BE2C (cell line): ENCODE measurements around the gene DAPK1.

Experiments used
- DNase-seq: peaks from one replicate; pipeline ENCODE4 v3.0.0-alpha.2; 2020
- H3K27me3 ChIP-seq: fragments of 250-450 bp; sonication (Bioruptor Pico); 2 replicates; pipeline ENCODE4 v1.5.1; 2020; ENCODE audit warnings: mild to moderate bottlenecking
- H3K36me3 ChIP-seq: fragments of 250-450 bp; sonication (Bioruptor Pico); 2 replicates; pipeline ENCODE4 v1.5.1; 2020; ENCODE audit warnings: mild to moderate bottlenecking
- H3K4me1 ChIP-seq: fragments of 250-450 bp; sonication (Bioruptor Pico); 2 replicates; pipeline ENCODE4 v1.5.1; 2020
- H3K4me3 ChIP-seq: 2 replicates; pipeline ENCODE4 v1.5.1; 2011; ENCODE audit warnings: low read depth, low read length
- H3K9me3 ChIP-seq: fragments of 250-450 bp; sonication (Bioruptor Pico); 2 replicates; pipeline ENCODE4 v1.5.1; 2020
- CTCF ChIP-seq: IDR thresholded peaks from 2 replicates; pipeline ENCODE4 v1.5.1; 2012; ENCODE audit warnings: mild to moderate bottlenecking, low read depth, low read length

DAPK1 gene

GRCh38 chr9:87518702-87519335 lies 21.2 kb downstream of the DAPK1 start:
- Histone ChIP-seq H3K27me3 (no peaks in the 10 kb centered on the region), H3K4me3 (no peak overlapping the region), H3K36me3 (no peaks in the 10 kb centered on the region), H3K4me1 (peaks cover 27% of the 10 kb centered on the region), H3K9me3 (no peaks in the 10 kb centered on the region)
- no peak for TF ChIP-seq CTCF
- DNase-seq: no peak

- Histone ChIP-seq H3K4me3 (no peak overlapping the region), H3K36me3 (no peaks in the 10 kb centered on the region), H3K27me3 (no peaks in the 10 kb centered on the region), H3K4me1 (peaks cover 25% of the 10 kb centered on the region), H3K9me3 (no peaks in the 10 kb centered on the region)
- no peak for TF ChIP-seq CTCF
- DNase-seq: no peak
These were observed 21.8 kb downstream of the DAPK1 start for GRCh38 chr9:87519461-87519860.

- Histone ChIP-seq H3K27me3 (no peaks in the 10 kb centered on the region), H3K4me3 (no peak overlapping the region), H3K36me3 (no peaks in the 10 kb centered on the region), H3K4me1 (peaks cover 17% of the 10 kb centered on the region), H3K9me3 (no peaks in the 10 kb centered on the region)
- no peak for TF ChIP-seq CTCF
- DNase-seq: no peak
These were observed 22.6 kb downstream of the DAPK1 start for GRCh38 chr9:87520172-87520683.

GRCh38 chr9:87521834-87522233 lies 24.2 kb downstream of the DAPK1 start:
- no peaks in the 10 kb centered on the region for H3K9me3 ChIP-seq
- DNase-seq: no peak
- peaks cover 1% of the 10 kb centered on the region for H3K4me1 ChIP-seq
- no peaks in the 10 kb centered on the region for H3K36me3 ChIP-seq
- no peak for TF ChIP-seq CTCF
- no peak overlapping the region for H3K4me3 ChIP-seq
- H3K27me3 ChIP-seq: no peaks in the 10 kb centered on the region

GRCh38 chr9:87524061-87524460 lies 26.4 kb downstream of the DAPK1 start:
- no peak for DNase-seq
- TF ChIP-seq CTCF: no peak
- Histone ChIP-seq H3K9me3 (no peaks in the 10 kb centered on the region), H3K36me3 (no peaks in the 10 kb centered on the region), H3K4me3 (no peak overlapping the region), H3K27me3 (no peaks in the 10 kb centered on the region), H3K4me1 (no peaks in the 10 kb centered on the region)

- H3K9me3 ChIP-seq: no peaks in the 10 kb centered on the region
- no peaks in the 10 kb centered on the region for H3K27me3 ChIP-seq
- no peak for TF ChIP-seq CTCF
- H3K4me3 ChIP-seq: no peak overlapping the region
- no peaks in the 10 kb centered on the region for H3K36me3 ChIP-seq
- no peak for DNase-seq
- peaks cover 7% of the 10 kb centered on the region for H3K4me1 ChIP-seq
These were observed 28.1 kb downstream of the DAPK1 start for GRCh38 chr9:87525546-87526303.
